GM23338 (cell line): ENCODE data around the gene NET1.

Experiments
- CREB1 ChIP-seq: fragments of 250-450 bp; sonication (Bioruptor Pico); IDR thresholded peaks from 2 replicates; pipeline ENCODE4 v1.5.0; 2020; ENCODE audit warnings: low read depth, mild to moderate bottlenecking, moderate library complexity
- EZH2 ChIP-seq: fragments of 200-600 bp; sonication (generic); IDR thresholded peaks from one replicate; pipeline ENCODE4 v1.8.0; 2017; ENCODE audit warnings: antibody characterized with exemption, mild to moderate bottlenecking, low read depth; ENCODE audit not compliant: unreplicated experiment
- EZH2phosphoT487 ChIP-seq: fragments of 200-600 bp; sonication (generic); IDR thresholded peaks from one replicate; pipeline ENCODE4 v1.8.1; 2018; ENCODE audit warnings: antibody characterized with exemption; ENCODE audit not compliant: unreplicated experiment
- JUNB ChIP-seq: IDR thresholded peaks from one replicate; pipeline ENCODE4 v1.6.1; 2016; ENCODE audit warnings: antibody characterized with exemption; ENCODE audit not compliant: unreplicated experiment
- NANOG ChIP-seq: IDR thresholded peaks from 2 replicates; pipeline ENCODE4 v1.6.1; 2016; ENCODE audit warnings: antibody characterized with exemption, borderline replicate concordance
- POLR2AphosphoS5 ChIP-seq: IDR thresholded peaks from 2 replicates; pipeline ENCODE4 v1.6.1; 2016; ENCODE audit warnings: antibody characterized with exemption, low read depth
- REST ChIP-seq: IDR thresholded peaks from one replicate; pipeline ENCODE4 v1.6.1; 2018; ENCODE audit warnings: antibody characterized with exemption; ENCODE audit not compliant: unreplicated experiment
- STAT1 ChIP-seq: IDR thresholded peaks from one replicate; pipeline ENCODE4 v1.6.1; 2016; ENCODE audit warnings: antibody characterized with exemption; ENCODE audit not compliant: unreplicated experiment
- ZNF331 ChIP-seq: fragments of 250-450 bp; sonication (Bioruptor Pico); IDR thresholded peaks from 2 replicates; pipeline ENCODE4 v1.5.0; 2020; ENCODE audit warnings: low read depth, mild to moderate bottlenecking, moderate library complexity
- TF ChIP-seq, protein P1 (sequence below), 2 experiments: fragments of 200-600 bp in 1 of 2; sonication (generic) in 1 of 2; conservative IDR thresholded peaks; 2 replicates each; pipeline versions ENCODE4 v1.5.1 to v1.6.1; 2016 to 2017; ENCODE audit warnings: antibody characterized with exemption in 2 of 2, low read depth in 2 of 2, mild to moderate bottlenecking in 2 of 2, moderate library complexity in 1 of 2
- TF ChIP-seq, protein P2 (sequence below): fragments of 250-450 bp; sonication (Bioruptor Pico); IDR thresholded peaks from 2 replicates; pipeline ENCODE4 v1.5.0; 2020; ENCODE audit warnings: mild to moderate bottlenecking, moderate library complexity
- TF ChIP-seq, protein P3 (sequence below): IDR thresholded peaks from 2 replicates; pipeline ENCODE4 v1.6.1; 2016; ENCODE audit warnings: antibody characterized with exemption

GRCh38 chr10:5506751-5507648 lies 94.6 kb downstream of the NET1 start:
- TF ChIP-seq EZH2, result no peak
- TF ChIP-seq, protein P1, sequence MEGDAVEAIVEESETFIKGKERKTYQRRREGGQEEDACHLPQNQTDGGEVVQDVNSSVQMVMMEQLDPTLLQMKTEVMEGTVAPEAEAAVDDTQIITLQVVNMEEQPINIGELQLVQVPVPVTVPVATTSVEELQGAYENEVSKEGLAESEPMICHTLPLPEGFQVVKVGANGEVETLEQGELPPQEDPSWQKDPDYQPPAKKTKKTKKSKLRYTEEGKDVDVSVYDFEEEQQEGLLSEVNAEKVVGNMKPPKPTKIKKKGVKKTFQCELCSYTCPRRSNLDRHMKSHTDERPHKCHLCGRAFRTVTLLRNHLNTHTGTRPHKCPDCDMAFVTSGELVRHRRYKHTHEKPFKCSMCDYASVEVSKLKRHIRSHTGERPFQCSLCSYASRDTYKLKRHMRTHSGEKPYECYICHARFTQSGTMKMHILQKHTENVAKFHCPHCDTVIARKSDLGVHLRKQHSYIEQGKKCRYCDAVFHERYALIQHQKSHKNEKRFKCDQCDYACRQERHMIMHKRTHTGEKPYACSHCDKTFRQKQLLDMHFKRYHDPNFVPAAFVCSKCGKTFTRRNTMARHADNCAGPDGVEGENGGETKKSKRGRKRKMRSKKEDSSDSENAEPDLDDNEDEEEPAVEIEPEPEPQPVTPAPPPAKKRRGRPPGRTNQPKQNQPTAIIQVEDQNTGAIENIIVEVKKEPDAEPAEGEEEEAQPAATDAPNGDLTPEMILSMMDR (conservative IDR thresholded peaks at IDR 0.05; ENCODE audit: low read depth in 2 of 2), result no peak
- no peak for TF ChIP-seq REST
- TF ChIP-seq, protein P2, sequence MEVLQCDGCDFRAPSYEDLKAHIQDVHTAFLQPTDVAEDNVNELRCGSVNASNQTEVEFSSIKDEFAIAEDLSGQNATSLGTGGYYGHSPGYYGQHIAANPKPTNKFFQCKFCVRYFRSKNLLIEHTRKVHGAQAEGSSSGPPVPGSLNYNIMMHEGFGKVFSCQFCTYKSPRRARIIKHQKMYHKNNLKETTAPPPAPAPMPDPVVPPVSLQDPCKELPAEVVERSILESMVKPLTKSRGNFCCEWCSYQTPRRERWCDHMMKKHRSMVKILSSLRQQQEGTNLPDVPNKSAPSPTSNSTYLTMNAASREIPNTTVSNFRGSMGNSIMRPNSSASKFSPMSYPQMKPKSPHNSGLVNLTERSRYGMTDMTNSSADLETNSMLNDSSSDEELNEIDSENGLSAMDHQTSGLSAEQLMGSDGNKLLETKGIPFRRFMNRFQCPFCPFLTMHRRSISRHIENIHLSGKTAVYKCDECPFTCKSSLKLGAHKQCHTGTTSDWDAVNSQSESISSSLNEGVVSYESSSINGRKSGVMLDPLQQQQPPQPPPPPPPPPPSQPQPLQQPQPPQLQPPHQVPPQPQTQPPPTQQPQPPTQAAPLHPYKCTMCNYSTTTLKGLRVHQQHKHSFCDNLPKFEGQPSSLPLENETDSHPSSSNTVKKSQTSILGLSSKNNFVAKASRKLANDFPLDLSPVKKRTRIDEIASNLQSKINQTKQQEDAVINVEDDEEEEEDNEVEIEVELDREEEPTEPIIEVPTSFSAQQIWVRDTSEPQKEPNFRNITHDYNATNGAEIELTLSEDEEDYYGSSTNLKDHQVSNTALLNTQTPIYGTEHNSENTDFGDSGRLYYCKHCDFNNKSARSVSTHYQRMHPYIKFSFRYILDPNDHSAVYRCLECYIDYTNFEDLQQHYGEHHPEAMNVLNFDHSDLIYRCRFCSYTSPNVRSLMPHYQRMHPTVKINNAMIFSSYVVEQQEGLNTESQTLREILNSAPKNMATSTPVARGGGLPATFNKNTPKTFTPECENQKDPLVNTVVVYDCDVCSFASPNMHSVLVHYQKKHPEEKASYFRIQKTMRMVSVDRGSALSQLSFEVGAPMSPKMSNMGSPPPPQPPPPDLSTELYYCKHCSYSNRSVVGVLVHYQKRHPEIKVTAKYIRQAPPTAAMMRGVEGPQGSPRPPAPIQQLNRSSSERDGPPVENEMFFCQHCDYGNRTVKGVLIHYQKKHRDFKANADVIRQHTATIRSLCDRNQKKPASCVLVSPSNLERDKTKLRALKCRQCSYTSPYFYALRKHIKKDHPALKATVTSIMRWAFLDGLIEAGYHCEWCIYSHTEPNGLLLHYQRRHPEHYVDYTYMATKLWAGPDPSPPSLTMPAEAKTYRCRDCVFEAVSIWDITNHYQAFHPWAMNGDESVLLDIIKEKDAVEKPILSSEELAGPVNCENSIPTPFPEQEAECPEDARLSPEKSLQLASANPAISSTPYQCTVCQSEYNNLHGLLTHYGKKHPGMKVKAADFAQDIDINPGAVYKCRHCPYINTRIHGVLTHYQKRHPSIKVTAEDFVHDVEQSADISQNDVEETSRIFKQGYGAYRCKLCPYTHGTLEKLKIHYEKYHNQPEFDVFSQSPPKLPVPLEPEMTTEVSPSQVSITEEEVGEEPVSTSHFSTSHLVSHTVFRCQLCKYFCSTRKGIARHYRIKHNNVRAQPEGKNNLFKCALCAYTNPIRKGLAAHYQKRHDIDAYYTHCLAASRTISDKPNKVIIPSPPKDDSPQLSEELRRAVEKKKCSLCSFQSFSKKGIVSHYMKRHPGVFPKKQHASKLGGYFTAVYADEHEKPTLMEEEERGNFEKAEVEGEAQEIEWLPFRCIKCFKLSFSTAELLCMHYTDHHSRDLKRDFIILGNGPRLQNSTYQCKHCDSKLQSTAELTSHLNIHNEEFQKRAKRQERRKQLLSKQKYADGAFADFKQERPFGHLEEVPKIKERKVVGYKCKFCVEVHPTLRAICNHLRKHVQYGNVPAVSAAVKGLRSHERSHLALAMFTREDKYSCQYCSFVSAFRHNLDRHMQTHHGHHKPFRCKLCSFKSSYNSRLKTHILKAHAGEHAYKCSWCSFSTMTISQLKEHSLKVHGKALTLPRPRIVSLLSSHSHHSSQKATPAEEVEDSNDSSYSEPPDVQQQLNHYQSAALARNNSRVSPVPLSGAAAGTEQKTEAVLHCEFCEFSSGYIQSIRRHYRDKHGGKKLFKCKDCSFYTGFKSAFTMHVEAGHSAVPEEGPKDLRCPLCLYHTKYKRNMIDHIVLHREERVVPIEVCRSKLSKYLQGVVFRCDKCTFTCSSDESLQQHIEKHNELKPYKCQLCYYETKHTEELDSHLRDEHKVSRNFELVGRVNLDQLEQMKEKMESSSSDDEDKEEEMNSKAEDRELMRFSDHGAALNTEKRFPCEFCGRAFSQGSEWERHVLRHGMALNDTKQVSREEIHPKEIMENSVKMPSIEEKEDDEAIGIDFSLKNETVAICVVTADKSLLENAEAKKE, result no peak
- TF ChIP-seq JUNB, result no peak
- TF ChIP-seq, protein P3, sequence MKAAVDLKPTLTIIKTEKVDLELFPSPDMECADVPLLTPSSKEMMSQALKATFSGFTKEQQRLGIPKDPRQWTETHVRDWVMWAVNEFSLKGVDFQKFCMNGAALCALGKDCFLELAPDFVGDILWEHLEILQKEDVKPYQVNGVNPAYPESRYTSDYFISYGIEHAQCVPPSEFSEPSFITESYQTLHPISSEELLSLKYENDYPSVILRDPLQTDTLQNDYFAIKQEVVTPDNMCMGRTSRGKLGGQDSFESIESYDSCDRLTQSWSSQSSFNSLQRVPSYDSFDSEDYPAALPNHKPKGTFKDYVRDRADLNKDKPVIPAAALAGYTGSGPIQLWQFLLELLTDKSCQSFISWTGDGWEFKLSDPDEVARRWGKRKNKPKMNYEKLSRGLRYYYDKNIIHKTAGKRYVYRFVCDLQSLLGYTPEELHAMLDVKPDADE, result no peak
- no peak for TF ChIP-seq POLR2AphosphoS5
- no peak for TF ChIP-seq ZNF331 (CRISPR knock-in tag)
- TF ChIP-seq EZH2phosphoT487, result no peak
- TF ChIP-seq STAT1, result no peak
- TF ChIP-seq NANOG, result no peak
- no peak for TF ChIP-seq CREB1 (CRISPR knock-in tag)
